Stimulated activated CD4-positive, alpha-beta T cell treated with anti-CD3 and anti-CD28 coated beads, TNF-alpha, amount 100 ng/mL, for 1 hour (primary cell): ENCODE data around the gene CABCOCO1.
"Not testable (repeated sequence)": the region's sequence is repeated elsewhere in the genome, so short reads cannot be mapped to it uniquely, and the experiment has no call there.

Experiments used
- DNase-seq, 3 donors: peaks; one replicate each; pipeline ENCODE4 v3.0.0-alpha.2; 2020; ENCODE audit warnings: low read depth in 3 of 3, low spot score in 1 of 3

CABCOCO1 gene

GRCh38 chr10:61705022-61705613, 42.4 kb downstream of the CABCOCO1 start:
- DNase-seq = no peak

- DNase-seq = no peak
Measured at GRCh38 chr10:61708846-61709245, 46.1 kb downstream of the CABCOCO1 start.

- not testable (repeated sequence) for DNase-seq
Measured at GRCh38 chr10:61712105-61712504, 49.4 kb downstream of the CABCOCO1 start.

GRCh38 chr10:61719475-61719874, 56.7 kb downstream of the CABCOCO1 start:
- not testable (repeated sequence) for DNase-seq

- DNase-seq = no peak
Measured at GRCh38 chr10:61719906-61720305, 57.2 kb downstream of the CABCOCO1 start.

GRCh38 chr10:61721431-61721830, 58.7 kb downstream of the CABCOCO1 start:
- no peak for DNase-seq

GRCh38 chr10:61725221-61725620, 62.5 kb downstream of the CABCOCO1 start:
- not testable (repeated sequence) for DNase-seq

GRCh38 chr10:61729596-61729995, 66.9 kb downstream of the CABCOCO1 start:
- DNase-seq = no peak

GRCh38 chr10:61730671-61731070, 67.9 kb downstream of the CABCOCO1 start:
- DNase-seq = no peak

- no peak for DNase-seq
Measured at GRCh38 chr10:61731638-61732037, 68.9 kb downstream of the CABCOCO1 start.

- no peak for DNase-seq
Measured at GRCh38 chr10:61732629-61733278, 70.0 kb downstream of the CABCOCO1 start.

GRCh38 chr10:61733358-61733940, 70.7 kb downstream of the CABCOCO1 start:
- DNase-seq = no peak

- no peak for DNase-seq
Measured at GRCh38 chr10:61735882-61736281, 73.2 kb downstream of the CABCOCO1 start.

- not testable (repeated sequence) for DNase-seq
Measured at GRCh38 chr10:61737455-61737854, 74.7 kb downstream of the CABCOCO1 start.

- no peak for DNase-seq
Measured at GRCh38 chr10:61742812-61743211, 80.1 kb downstream of the CABCOCO1 start.

- no peak for DNase-seq
Measured at GRCh38 chr10:61744469-61744868, 81.7 kb downstream of the CABCOCO1 start.

- no peak for DNase-seq
Measured at GRCh38 chr10:61746377-61746776, 83.6 kb downstream of the CABCOCO1 start.

GRCh38 chr10:61747307-61747706, 84.6 kb downstream of the CABCOCO1 start:
- no peak for DNase-seq

GRCh38 chr10:61749291-61749690, 86.6 kb downstream of the CABCOCO1 start:
- DNase-seq = no peak

GRCh38 chr10:61750943-61751471, 88.3 kb downstream of the CABCOCO1 start:
- peak; percentile 22 to 54 (median 30) for DNase-seq

- DNase-seq = no peak
Measured at GRCh38 chr10:61751599-61751998, 88.9 kb downstream of the CABCOCO1 start.
